Hepatocyte (in vitro differentiated cells): Measurements from ENCODE around the gene RPL38. TPM values are rescaled to one million over a fixed set of nuclear protein-coding genes. Genes with fewer than 3 reads are reported as not detected.

Source experiments
- DNase-seq: peaks from one replicate; pipeline ENCODE4 v3.0.0-alpha.2; 2016; ENCODE audit warnings: low spot score
- H2AFZ ChIP-seq: fragments of 200-600 bp; sonication (generic); 2 replicates; pipeline ENCODE4 v1.6.0; 2016; ENCODE audit warnings: antibody characterized with exemption, mild to moderate bottlenecking
- H3K27ac ChIP-seq: fragments of 200-600 bp; sonication (generic); 2 replicates; pipeline ENCODE4 v1.5.1; 2016; ENCODE audit warnings: mild to moderate bottlenecking
- H3K27me3 ChIP-seq: fragments of 200-600 bp; sonication (generic); 2 replicates; pipeline ENCODE4 v1.6.1; 2016
- H3K36me3 ChIP-seq: fragments of 200-600 bp; sonication (generic); replicated peaks from 2 replicates; pipeline ENCODE4 v1.5.1; 2016; ENCODE audit warnings: low read depth; ENCODE audit not compliant: insufficient read depth
- H3K4me1 ChIP-seq: fragments of 200-600 bp; sonication (generic); 2 replicates; pipeline ENCODE4 v1.5.1; 2016; ENCODE audit warnings: mild to moderate bottlenecking, moderate library complexity; ENCODE audit not compliant: insufficient read depth
- H3K4me2 ChIP-seq: fragments of 200-600 bp; sonication (generic); 2 replicates; pipeline ENCODE4 v1.6.0; 2016
- H3K4me3 ChIP-seq: fragments of 200-600 bp; sonication (generic); 2 replicates; pipeline ENCODE4 v1.5.1; 2016; ENCODE audit warnings: mild to moderate bottlenecking
- H3K79me2 ChIP-seq: fragments of 200-600 bp; sonication (generic); 2 replicates; pipeline ENCODE4 v1.6.0; 2017; ENCODE audit warnings: mild to moderate bottlenecking
- H3K9me2 ChIP-seq: fragments of 200-600 bp; sonication (generic); replicated peaks from 2 replicates; pipeline ENCODE4 v1.6.0; 2017; ENCODE audit warnings: mild to moderate bottlenecking; ENCODE audit not compliant: insufficient read depth
- H3K9me3 ChIP-seq: fragments of 200-600 bp; sonication (generic); 2 replicates; pipeline ENCODE4 v1.5.1; 2016; ENCODE audit warnings: low read depth, mild to moderate bottlenecking
- H4K20me1 ChIP-seq: fragments of 200-600 bp; sonication (generic); 2 replicates; pipeline ENCODE4 v1.6.0; 2016; ENCODE audit warnings: mild to moderate bottlenecking; ENCODE audit not compliant: insufficient read depth, poor library complexity, severe bottlenecking
- EZH2 ChIP-seq: fragments of 200-600 bp; sonication (generic); IDR thresholded peaks from 2 replicates; pipeline ENCODE4 v1.6.1; 2016; ENCODE audit warnings: antibody characterized with exemption, mild to moderate bottlenecking, borderline replicate concordance
- EZH2phosphoT487 ChIP-seq: fragments of 200-600 bp; sonication (generic); IDR thresholded peaks from one replicate; pipeline ENCODE4 v1.6.1; 2018; ENCODE audit warnings: antibody characterized with exemption, mild to moderate bottlenecking, low read depth, moderate library complexity; ENCODE audit not compliant: unreplicated experiment, severe bottlenecking
- WGBS: methylation state at CpG from one replicate; pipeline ENCODE4 v1.1.6; 2016; ENCODE audit warnings: low lambda C conversion rate; ENCODE audit errors: missing lambda C conversion rate; 5-methylcytosine and 5-hydroxymethylcytosine counted together
- polyA plus RNA-seq: library from polyadenylated mRNA; unstranded; fragments of >200 nt; fragmentation: Nextera tagmentation; extraction: Ambion mirVana; gene quantifications from 2 replicates; pipeline ENCODE4 v1.2.1, GENCODE V29; 2016
- total RNA-seq: library from RNA; depleted of rRNA; stranded (reverse); fragments of >200 nt; gene quantifications from 2 replicates; pipeline ENCODE4 v1.2.3, GENCODE V29; 2014
- TF ChIP-seq, protein P1 (sequence below): fragments of 200-600 bp; sonication (generic); IDR thresholded peaks from 2 replicates; pipeline ENCODE4 v1.5.1; 2016; ENCODE audit warnings: antibody characterized with exemption, mild to moderate bottlenecking; ENCODE audit not compliant: poor library complexity

Gene RPL38
- total and polyA plus RNA-seq, 2 experiments from 2014 or later = 276 to 758 TPM

DNA sequence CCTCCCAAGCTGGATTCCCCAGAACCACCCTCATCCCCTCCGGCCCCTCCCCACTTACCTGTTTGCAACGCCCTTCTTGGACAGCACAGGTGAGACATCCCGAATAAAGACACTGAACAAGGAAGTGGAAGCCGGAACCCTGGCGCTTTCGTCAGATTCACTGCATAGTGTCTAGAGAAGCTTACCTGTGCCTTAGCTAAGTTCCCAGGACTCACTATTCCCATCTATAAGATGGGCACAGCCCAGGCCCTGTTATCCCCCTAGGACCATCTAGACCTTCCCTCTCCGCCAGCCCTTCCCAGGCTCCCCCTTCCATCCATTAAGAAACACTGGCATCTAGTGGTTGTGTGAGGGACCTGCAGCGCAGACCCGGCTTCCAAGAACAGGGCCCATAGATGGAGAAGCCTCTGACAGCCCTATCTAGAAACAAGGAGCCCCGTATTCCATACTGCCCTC lies 26.9 kb upstream of the RPL38 start:
- no peak overlapping the region for H3K4me3 ChIP-seq
- TF ChIP-seq EZH2 (no peak), EZH2phosphoT487 (no peak)
- TF ChIP-seq, protein P1, sequence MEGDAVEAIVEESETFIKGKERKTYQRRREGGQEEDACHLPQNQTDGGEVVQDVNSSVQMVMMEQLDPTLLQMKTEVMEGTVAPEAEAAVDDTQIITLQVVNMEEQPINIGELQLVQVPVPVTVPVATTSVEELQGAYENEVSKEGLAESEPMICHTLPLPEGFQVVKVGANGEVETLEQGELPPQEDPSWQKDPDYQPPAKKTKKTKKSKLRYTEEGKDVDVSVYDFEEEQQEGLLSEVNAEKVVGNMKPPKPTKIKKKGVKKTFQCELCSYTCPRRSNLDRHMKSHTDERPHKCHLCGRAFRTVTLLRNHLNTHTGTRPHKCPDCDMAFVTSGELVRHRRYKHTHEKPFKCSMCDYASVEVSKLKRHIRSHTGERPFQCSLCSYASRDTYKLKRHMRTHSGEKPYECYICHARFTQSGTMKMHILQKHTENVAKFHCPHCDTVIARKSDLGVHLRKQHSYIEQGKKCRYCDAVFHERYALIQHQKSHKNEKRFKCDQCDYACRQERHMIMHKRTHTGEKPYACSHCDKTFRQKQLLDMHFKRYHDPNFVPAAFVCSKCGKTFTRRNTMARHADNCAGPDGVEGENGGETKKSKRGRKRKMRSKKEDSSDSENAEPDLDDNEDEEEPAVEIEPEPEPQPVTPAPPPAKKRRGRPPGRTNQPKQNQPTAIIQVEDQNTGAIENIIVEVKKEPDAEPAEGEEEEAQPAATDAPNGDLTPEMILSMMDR = peak; percentile 91
- H3K4me2 ChIP-seq = no peak overlapping the region
- no peaks in the 10 kb centered on the region for H4K20me1 ChIP-seq
- H3K79me2 ChIP-seq = no peaks in the 10 kb centered on the region
- no peak overlapping the region for H2AFZ ChIP-seq
- no peaks in the 10 kb centered on the region for H3K4me1 ChIP-seq
- no peaks in the 10 kb centered on the region for H3K9me3 ChIP-seq
- peaks cover 20% of the 10 kb centered on the region for H3K27me3 ChIP-seq
- H3K27ac ChIP-seq = no peak overlapping the region
- H3K36me3 ChIP-seq = no peaks in the 10 kb centered on the region
- WGBS = 55% methylated on average over 10 of the region's 10 CpGs
- H3K9me2 ChIP-seq = no peaks in the 10 kb centered on the region
- DNase-seq = peak; percentile 85

DNA sequence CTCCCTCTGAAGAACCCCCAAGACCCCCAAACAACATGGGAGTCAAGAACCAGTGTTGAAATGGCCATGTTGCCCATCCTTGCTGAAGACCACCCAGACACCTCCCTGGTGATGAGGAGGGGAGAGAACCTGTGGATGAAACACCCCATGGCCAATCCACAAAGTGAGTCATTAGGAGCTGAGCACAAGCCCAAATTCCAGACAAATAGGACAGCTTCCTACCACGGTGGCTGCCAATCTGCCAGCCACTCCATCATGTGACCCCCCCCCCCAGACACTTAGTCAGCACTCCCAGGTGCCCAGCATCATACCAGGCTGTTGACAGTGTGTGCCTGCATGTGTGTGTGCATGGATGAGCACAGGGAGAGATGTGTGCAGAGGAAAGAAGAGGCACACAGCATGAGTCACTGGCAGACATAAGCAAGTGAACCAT lies 26.4 kb upstream of the RPL38 start:
- DNase-seq = no peak
- Histone ChIP-seq H4K20me1 (no peaks in the 10 kb centered on the region), H3K9me3 (no peaks in the 10 kb centered on the region), H3K4me3 (no peak overlapping the region), H3K4me1 (no peaks in the 10 kb centered on the region), H3K27me3 (peaks cover 20% of the 10 kb centered on the region), H3K27ac (no peak overlapping the region), H3K4me2 (no peak overlapping the region), H3K79me2 (no peaks in the 10 kb centered on the region), H2AFZ (no peak overlapping the region), H3K9me2 (no peaks in the 10 kb centered on the region), H3K36me3 (no peaks in the 10 kb centered on the region)
- WGBS = 0% methylated on average over 1 of the region's 1 CpG
- TF ChIP-seq EZH2phosphoT487 = no peak
- TF ChIP-seq, protein P1 = no peak
- TF ChIP-seq EZH2 = no peak

DNA sequence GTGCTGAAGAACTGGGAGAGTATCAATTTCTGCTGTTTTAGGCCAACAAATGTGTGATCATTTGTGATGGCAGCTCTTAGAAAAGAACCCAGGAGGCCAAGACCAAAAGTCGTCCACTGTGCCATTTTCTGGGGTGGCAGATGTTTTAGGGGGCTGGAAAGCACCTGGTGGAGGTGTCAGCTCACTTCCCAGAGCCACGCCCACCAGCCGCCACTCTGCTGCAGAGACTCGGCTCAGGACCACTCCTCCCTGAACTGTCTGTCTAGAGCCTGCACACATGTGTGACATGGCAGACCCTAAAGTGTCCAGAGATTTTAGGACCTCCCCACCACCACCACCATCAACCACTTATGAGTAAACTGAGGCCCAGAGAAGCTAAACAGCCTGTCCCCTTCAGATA lies 23.9 kb upstream of the RPL38 start:
- WGBS = 68% methylated on average over 4 of the region's 4 CpGs
- TF ChIP-seq, protein P1 = no peak
- TF ChIP-seq EZH2 = no peak
- no peak for TF ChIP-seq EZH2phosphoT487

More for the DNA sequence above, 23.9 kb upstream of the RPL38 start:
- H3K9me3 ChIP-seq = no peaks in the 10 kb centered on the region
- H3K4me3 ChIP-seq = no peak overlapping the region
- H3K27ac ChIP-seq = no peak overlapping the region
- no peak for DNase-seq
- H3K4me2 ChIP-seq = no peak overlapping the region
- no peaks in the 10 kb centered on the region for H3K79me2 ChIP-seq
- peaks cover 20% of the 10 kb centered on the region for H3K27me3 ChIP-seq
- H3K4me1 ChIP-seq = no peaks in the 10 kb centered on the region
- no peaks in the 10 kb centered on the region for H4K20me1 ChIP-seq
- no peak overlapping the region for H2AFZ ChIP-seq
- H3K36me3 ChIP-seq = no peaks in the 10 kb centered on the region
- H3K9me2 ChIP-seq = no peaks in the 10 kb centered on the region
